CD4-positive, alpha-beta T cell (primary cell): ENCODE data around the gene TLE7. TPM values are rescaled to one million over a fixed set of nuclear protein-coding genes. Genes with fewer than 3 reads are reported as not detected.

Experiments
- ATAC-seq: fragments of 200-7000 bp; cut with Tn5 transposase; one replicate; pipeline ENCODE4 v1.10.0; 2022; ENCODE audit warnings: mild to moderate bottlenecking; ENCODE audit not compliant: poor library complexity
- CTCF ChIA-PET: fragments of 350-600 bp; sonication (Branson Sonifier 250); formaldehyde crosslinking; loops from one replicate; lab custom pipeline; 2021; ENCODE audit warnings: antibody characterized with exemption, inconsistent platforms; lab: Charles Lee
- POLR2A ChIA-PET: fragments of 350-600 bp; sonication (Branson Sonifier 250); formaldehyde crosslinking; loops from one replicate; lab custom pipeline; 2021; ENCODE audit warnings: antibody characterized with exemption, inconsistent platforms; lab: Charles Lee
- DNase-seq, 14 experiments: peaks; one replicate each; pipeline ENCODE4 v3.0.0-alpha.2; 2013 to 2020; ENCODE audit warnings: mixed read lengths in 2 of 14
- H3K27ac ChIP-seq, 2 donors: one replicate each; pipeline versions ENCODE4 v1.5.1 to v1.7.0; 2013; ENCODE audit warnings: low read length in 2 of 2, low read depth in 1 of 2, mild to moderate bottlenecking in 1 of 2
- H3K27me3 ChIP-seq, 2 experiments: 1 replicate in 1 of 2; 2 replicates in 1 of 2; pipeline versions ENCODE4 v1.6.1 to v1.7.0; 2013; ENCODE audit warnings: low read length in 2 of 2, control low read depth in 1 of 2, mild to moderate bottlenecking in 1 of 2, moderate library complexity in 1 of 2; ENCODE audit not compliant: insufficient read depth in 2 of 2, control insufficient read depth in 1 of 2
- H3K36me3 ChIP-seq: one replicate; pipeline ENCODE4 v1.6.1; 2013; ENCODE audit warnings: low read length, control low read depth; ENCODE audit not compliant: insufficient read depth
- H3K4me1 ChIP-seq: one replicate; pipeline ENCODE4 v1.6.1; 2013; ENCODE audit warnings: low read length, control low read depth; ENCODE audit not compliant: insufficient read depth
- H3K4me3 ChIP-seq: one replicate; pipeline ENCODE4 v1.5.1; 2013; ENCODE audit warnings: mild to moderate bottlenecking, low read length, moderate library complexity
- H3K9me3 ChIP-seq, 2 experiments: 1 replicate in 1 of 2; 2 replicates in 1 of 2; pipeline versions ENCODE4 v1.6.1 to v1.7.0; 2013; ENCODE audit warnings: low read length in 2 of 2, mild to moderate bottlenecking in 2 of 2, control low read depth in 1 of 2, moderate library complexity in 1 of 2; ENCODE audit not compliant: control insufficient read depth in 1 of 2, insufficient read depth in 1 of 2
- H3K27ac Mint-ChIP-seq: one replicate; pipeline ENCODE4 v1.8.0; 2020; ENCODE audit warnings: mixed read lengths
- H3K27me3 Mint-ChIP-seq: one replicate; pipeline ENCODE4 v1.8.0; 2021; ENCODE audit warnings: mixed read lengths
- H3K36me3 Mint-ChIP-seq: one replicate; pipeline ENCODE4 v1.8.0; 2021; ENCODE audit warnings: low read depth, mixed read lengths
- H3K4me1 Mint-ChIP-seq: one replicate; pipeline ENCODE4 v1.8.0; 2021; ENCODE audit warnings: low read depth, mixed read lengths
- H3K4me3 Mint-ChIP-seq: one replicate; pipeline ENCODE4 v1.8.0; 2020; ENCODE audit warnings: mild to moderate bottlenecking, mixed read lengths
- H3K9me3 Mint-ChIP-seq: one replicate; pipeline ENCODE4 v1.8.0; 2020; ENCODE audit warnings: mixed read lengths
- CTCF ChIP-seq: fragments of 200-600 bp; IDR thresholded peaks from one replicate; pipeline ENCODE4 v1.8.0; 2022; ENCODE audit warnings: antibody characterized with exemption, mild to moderate bottlenecking
- intact Hi-C, 2 experiments: fragments of 100-400 bp; cut with DNase I in 1 of 2; cut with micrococcal nuclease in 1 of 2; formaldehyde crosslinking; loops; one replicate each; pipeline versions ENCODE4 v1.15.1 to v1.9.0; 2023 to 2025; cut with DNase I, micrococcal nuclease
- polyA plus RNA-seq, 2 donors: library from polyadenylated mRNA; unstranded; fragments of 120-200 nt; gene quantifications; one replicate each; pipeline ENCODE4 v1.2.1, GENCODE V29; 2013
- total RNA-seq, 174 experiments: library from RNA in 2 of 174; stranded (reverse) in 2 of 174; gene quantifications; one replicate each; pipeline ENCODE4 v1.2.3 and lab custom pipeline; 2021 to 2026

Gene TLE7
- total RNA-seq (not detected), total RNA-seq (lab: John Stamatoyannopoulos, UW) (0 to 0.11 (median 0) reads per million in 172 experiments)
- not detected for polyA plus RNA-seq (2013, experiment 1 of 2)
- polyA plus RNA-seq (2013, experiment 2 of 2), result not detected

GRCh38 chr16:71442051-71442440 lies at the start of gene TLE7:
TLE7 (minus strand) TSS chr16:71442054; CDS start chr16:71433324, 8,730 bp downstream.
- H3K27ac Mint-ChIP-seq, result no peak within 1 kb of the TSS
- ChIA-PET CTCF (no interaction called here), POLR2A (no interaction called here)
- H3K27me3 Mint-ChIP-seq, result peaks cover 30% of the 10 kb centered on the region
- no peak within 1 kb of the TSS for H3K27ac ChIP-seq
- H3K9me3 ChIP-seq, result peaks cover 24 to 53% of the 10 kb centered on the region in 2 experiments
- ATAC-seq (no peak), DNase-seq (no peak)
- peaks cover 15% of the 10 kb centered on the region for H3K36me3 Mint-ChIP-seq
- no peaks in the 10 kb centered on the region for H3K36me3 ChIP-seq
- intact Hi-C loops, result no loop called here
- peaks cover 5% of the 10 kb centered on the region for H3K4me1 ChIP-seq
- peaks cover 4% of the 10 kb centered on the region for H3K9me3 Mint-ChIP-seq
- peaks cover 0 to 6% of the 10 kb centered on the region in 2 experiments for H3K27me3 ChIP-seq
- no peak within 1 kb of the TSS for H3K4me3 Mint-ChIP-seq
- H3K4me3 ChIP-seq, result no peak within 1 kb of the TSS
- no peaks in the 10 kb centered on the region for H3K4me1 Mint-ChIP-seq
- no peak for TF ChIP-seq CTCF

DNA sequence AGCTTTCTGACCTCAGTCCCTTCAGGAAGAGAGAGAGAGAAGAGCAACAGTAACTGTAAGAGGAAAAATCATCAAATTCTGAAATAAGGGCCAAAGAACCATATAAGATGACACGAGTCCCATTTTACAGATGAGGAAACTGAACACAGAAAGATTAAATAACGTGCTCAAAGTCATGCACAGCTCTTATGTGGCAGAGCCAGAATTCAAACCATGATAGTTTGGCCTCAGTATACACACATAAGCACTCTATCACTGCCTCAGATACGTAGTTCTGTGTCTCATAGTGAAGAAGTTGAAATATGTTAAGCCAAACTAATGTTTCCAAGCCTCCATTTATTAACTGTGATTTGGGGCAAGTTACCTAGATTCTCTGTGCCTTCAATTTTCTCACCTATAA lies 49.2 kb upstream of the TLE7 start:
- no peak for ATAC-seq
- no peak for TF ChIP-seq CTCF
- Mint-ChIP-seq H3K4me1 (no peaks in the 10 kb centered on the region), H3K27me3 (peaks cover 4% of the 10 kb centered on the region), H3K27ac (no peak overlapping the region), H3K36me3 (no peaks in the 10 kb centered on the region), H3K4me3 (no peak overlapping the region), H3K9me3 (no peaks in the 10 kb centered on the region)
- H3K4me1 ChIP-seq, result no peaks in the 10 kb centered on the region
- H3K4me3 ChIP-seq, result no peak overlapping the region
- H3K27me3 ChIP-seq, result no peaks in the 10 kb centered on the region
- no peak for DNase-seq
- ChIA-PET POLR2A (no interaction called here), CTCF (interaction anchor here (1.4 to 1.6 kb wide), 2 partner anchors 33 to 78 kb away, joined by 3 to 4 read pairs; no protein-coding TSS in a partner anchor)
- intact Hi-C loops, result no loop called here
- H3K27ac ChIP-seq, result no peak overlapping the region
- no peaks in the 10 kb centered on the region for H3K9me3 ChIP-seq
- H3K36me3 ChIP-seq, result no peaks in the 10 kb centered on the region

- no peak overlapping the region for H3K4me3 Mint-ChIP-seq
- DNase-seq (no peak), ATAC-seq (no peak)
- POLR2A ChIA-PET, result no interaction called here
- no peaks in the 10 kb centered on the region for H3K27me3 ChIP-seq
- peaks cover 4% of the 10 kb centered on the region for H3K27me3 Mint-ChIP-seq
- TF ChIP-seq CTCF, result no peak
- no peaks in the 10 kb centered on the region for H3K9me3 ChIP-seq
- H3K36me3 ChIP-seq, result no peaks in the 10 kb centered on the region
- CTCF ChIA-PET, result no interaction called here
- no peak overlapping the region for H3K4me3 ChIP-seq
- H3K27ac Mint-ChIP-seq, result no peak overlapping the region
- no peaks in the 10 kb centered on the region for H3K36me3 Mint-ChIP-seq
- H3K9me3 Mint-ChIP-seq, result no peaks in the 10 kb centered on the region
- H3K4me1 Mint-ChIP-seq, result no peaks in the 10 kb centered on the region
- intact Hi-C loops, result no loop called here
- H3K4me1 ChIP-seq, result no peaks in the 10 kb centered on the region
- no peak overlapping the region for H3K27ac ChIP-seq
Observed at GRCh38 chr16:71490361-71490760, 48.5 kb upstream of the TLE7 start.
